OCI-LY3 (cell line): ENCODE results near the gene MAGI2.

ENCODE experiments used
- CTCF ChIP-seq: fragments of 200-600, 300-600 bp; sonication (generic); IDR thresholded peaks from 2 replicates; pipeline ENCODE4 v1.5.1; 2014; ENCODE audit warnings: antibody characterized with exemption, low read length, low read depth
- EZH2phosphoT487 ChIP-seq: fragments of 200-600 bp; shearing (Covaris generic); IDR thresholded peaks from 2 replicates; pipeline ENCODE4 v1.6.1; 2018; ENCODE audit warnings: antibody characterized with exemption, mixed run types, low read depth

GRCh38 chr7:79141252-79141651 lies 312.2 kb downstream of the MAGI2 start:
- TF ChIP-seq CTCF (no peak), EZH2phosphoT487 (no peak)
